NCI-H2196 treated with DMSO at 0.1 percent for 48 hours (cell line): ENCODE measurements around the gene FAM222A.

Source experiments
- DNase-seq: peaks from one replicate; lab custom pipeline; 2025; ENCODE audit not compliant: unreplicated experiment; lab: John Stamatoyannopoulos, UW

Gene FAM222A

GRCh38 chr12:109713187-109714070, at the start of gene FAM222A:
FAM222A (plus strand) TSS chr12:109713825; CDS start chr12:109744147, 30,322 bp downstream.
- peak; percentile 87 for DNase-seq

GRCh38 chr12:109664402-109664801, 49.2 kb upstream of the FAM222A start:
- no peak for DNase-seq

DNA sequence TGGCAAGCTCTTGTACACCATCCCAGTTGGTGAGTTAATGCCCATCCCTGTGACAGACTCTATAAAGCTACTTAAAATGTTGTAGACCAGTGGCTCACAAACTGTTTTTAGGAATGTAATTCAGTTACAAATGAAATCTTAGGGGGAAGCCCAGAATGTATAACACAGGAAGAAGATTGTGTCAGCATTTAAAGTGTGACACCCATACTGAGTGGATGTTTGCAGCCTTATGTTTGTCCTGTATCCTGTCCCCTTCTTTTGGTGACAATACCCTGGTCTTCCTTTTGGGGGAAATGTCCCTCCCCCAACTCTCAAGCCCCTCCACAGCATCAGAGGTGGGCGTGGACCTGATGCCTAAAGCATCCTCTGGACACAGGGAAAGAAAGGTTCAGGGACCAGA, 47.6 kb upstream of the FAM222A start:
- no peak for DNase-seq

GRCh38 chr12:109670731-109671130, 42.9 kb upstream of the FAM222A start:
- DNase-seq, result no peak

- DNase-seq, result no peak
These were observed 42.1 kb upstream of the FAM222A start for GRCh38 chr12:109671502-109671901.

DNA sequence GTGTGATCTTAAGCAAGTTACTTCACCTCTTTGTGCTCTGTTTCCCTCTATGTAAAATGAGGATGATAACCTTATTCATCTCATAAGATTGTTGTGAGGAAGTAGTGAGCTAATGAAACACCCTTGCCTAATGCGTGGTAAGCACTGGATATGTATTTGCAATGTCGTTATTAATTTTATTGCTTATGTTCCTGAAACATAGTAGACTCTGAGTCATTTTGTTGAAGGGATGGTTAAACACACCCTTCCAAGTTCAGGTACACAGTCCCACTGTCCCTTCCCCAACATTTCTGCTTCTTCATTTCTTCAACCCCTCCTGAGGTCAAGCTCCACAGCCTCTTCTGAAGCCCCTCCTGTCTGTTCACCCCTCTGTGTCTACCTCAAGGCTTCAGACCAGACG, 40.2 kb upstream of the FAM222A start:
- no peak for DNase-seq

GRCh38 chr12:109673884-109674283, 39.7 kb upstream of the FAM222A start:
- no peak for DNase-seq

- DNase-seq, result no peak
These were observed 38.2 kb upstream of the FAM222A start for GRCh38 chr12:109675411-109675810.

DNA sequence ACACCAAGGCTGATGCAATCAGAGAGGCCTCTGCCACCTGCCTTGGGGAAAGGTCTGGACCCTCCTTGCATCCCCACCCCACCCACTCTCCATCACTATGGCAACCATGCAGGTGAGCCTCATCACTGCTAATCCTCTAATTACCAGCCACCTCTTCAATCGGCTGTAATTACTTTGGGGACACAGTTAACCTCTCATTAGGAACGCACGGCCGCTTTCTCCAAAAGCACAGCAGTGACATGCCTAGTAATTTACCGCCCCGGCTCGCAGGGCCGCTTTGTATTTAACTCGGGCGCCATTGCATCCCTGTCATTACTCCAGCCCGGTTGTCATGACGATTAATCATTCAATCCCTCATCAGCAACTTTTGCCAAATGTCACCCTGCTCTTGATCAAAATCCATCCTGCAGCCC, 36.3 kb upstream of the FAM222A start:
- DNase-seq, result no peak

GRCh38 chr12:109678719-109679118, 34.9 kb upstream of the FAM222A start:
- DNase-seq, result no peak

- DNase-seq, result peak; percentile 16
These were observed 33.9 kb upstream of the FAM222A start for GRCh38 chr12:109679501-109680263.

- DNase-seq, result peak; percentile 34
These were observed 33.2 kb upstream of the FAM222A start for GRCh38 chr12:109680264-109681005.

DNA sequence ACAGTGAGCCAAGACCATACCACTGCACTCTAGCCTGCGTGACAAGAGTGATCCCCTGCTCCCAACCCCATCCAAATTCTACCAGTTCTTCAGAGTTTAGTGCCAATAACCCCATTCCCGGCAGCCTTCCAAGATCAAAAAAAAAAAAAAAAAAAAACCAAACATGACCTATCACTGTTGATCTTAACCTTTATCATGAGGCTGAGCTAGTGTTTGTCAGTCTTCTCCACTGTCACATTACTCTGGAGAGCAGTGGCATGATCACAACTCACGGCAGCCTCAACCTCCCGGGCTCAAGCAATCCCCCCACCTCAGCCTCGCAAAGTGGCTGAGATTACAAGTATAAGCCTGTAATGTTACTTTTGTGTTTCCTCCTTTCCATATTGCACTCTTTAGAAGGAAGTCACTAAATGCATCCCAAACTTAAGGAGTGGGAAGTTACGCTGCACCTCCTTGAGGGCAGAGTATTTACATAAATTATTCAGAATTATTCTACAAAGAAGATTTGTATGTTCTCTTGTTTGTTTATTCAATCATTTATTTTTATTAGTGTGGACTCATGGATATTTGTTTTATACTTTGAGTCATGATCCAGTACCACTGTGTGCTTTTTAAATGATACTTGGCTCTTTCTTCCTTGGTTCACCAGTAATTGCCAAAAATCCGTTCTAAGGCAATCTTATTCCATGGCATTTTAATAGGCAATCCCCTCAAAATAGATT, 31.5 kb upstream of the FAM222A start:
- DNase-seq, result no peak

GRCh38 chr12:109682708-109683060, 30.9 kb upstream of the FAM222A start:
- DNase-seq, result no peak

DNA sequence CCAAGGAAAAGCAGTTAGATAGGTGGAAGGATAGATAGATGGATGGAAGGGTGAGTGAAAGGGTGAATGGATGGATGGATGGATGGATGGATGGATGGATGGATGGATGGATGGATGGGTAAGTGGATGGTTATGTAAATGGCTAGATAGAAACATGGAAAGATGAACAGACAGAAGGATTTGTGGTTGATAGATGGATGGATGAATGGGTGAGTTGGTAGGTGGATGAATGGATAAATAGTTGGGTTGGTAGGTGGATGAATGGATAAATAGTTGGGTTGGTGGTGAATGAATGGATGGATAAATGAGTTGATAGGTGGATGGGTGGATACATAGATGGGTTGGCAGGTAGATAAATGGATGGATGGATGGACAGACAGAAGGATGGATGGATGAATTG, 30.3 kb upstream of the FAM222A start:
- DNase-seq, result no peak

DNA sequence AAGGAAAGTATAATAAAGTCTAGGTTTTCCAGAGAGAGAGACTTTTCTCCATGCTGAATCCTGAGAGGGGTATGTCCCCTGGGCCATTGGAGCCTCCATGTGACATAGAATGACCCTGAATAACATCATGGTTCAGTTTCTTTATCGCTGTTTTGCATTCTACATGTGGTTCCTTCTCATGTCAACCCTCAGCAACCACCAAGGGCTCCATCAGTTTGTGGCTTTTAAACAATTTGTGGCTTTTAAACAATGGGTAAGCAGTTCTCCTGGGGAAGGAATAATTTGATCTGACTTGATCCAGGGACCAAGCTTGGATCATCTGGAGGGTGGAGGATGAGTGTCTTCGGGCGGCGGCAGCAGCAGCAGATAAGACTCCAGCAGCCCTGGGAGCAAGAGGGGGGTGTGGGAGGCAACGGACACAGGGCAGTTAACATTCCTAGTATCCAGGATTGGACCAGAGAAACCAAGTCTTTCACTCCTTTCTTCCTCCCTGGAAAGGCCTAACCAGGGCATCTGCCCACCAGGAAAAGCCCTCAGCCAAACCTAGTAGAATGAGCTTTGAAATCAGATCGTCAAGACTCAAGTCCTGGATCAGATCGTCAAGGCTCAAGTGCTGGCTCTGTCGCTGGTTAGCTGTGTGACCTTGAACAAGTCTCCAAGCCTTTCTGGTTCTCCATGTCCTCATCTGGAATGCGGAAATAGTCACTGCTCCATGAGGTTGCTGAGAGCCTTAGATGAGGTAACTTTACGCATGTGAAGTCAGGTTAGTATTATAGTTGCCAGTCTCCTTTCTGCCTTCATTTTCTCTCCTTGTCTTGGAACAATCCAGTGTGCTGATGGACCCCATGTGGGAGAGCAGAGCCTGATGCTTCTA, 27.8 kb upstream of the FAM222A start:
- DNase-seq, result no peak

DNA sequence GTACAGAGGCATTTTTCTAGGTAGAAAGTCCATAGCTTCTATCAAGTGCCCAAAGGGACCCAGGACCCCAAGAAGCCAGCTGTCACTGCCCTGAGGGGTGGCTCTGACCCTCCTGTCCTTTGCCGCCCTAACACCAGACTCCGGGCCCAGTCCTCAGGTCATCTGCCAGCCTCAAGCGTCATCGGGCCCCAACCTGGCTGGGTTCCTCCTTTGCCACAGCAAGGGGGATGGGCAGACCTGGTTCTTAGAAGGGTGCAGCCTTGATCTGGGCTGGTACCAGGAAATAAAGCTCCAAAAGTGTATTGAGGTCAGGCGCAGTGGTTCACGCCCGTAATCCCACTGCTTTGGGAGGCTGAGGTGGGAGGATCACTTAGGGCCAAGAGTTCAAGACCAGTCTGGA, 27.1 kb upstream of the FAM222A start:
- DNase-seq, result no peak

DNA sequence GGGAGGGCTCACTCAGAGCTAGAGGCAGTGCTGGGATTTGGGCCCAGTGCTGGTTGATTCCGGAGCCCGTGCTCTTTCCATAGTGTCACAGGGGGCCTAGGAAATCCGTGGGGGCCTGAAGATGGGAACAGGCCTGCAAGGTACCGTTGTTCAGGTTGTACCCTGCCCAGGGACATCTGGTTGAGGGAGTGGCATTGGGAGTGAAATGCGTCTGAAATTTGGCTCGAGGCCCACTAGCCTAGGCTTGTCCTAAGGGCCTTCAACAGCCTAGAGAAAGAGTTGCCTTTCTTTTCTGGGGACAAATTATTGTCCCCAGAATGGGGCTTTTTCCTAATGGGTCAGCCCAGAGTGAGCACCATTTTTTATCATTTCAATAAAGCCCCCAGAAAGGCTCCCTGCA, 26.4 kb upstream of the FAM222A start:
- DNase-seq, result no peak

- no peak for DNase-seq
These were observed 24.2 kb upstream of the FAM222A start for GRCh38 chr12:109689426-109689825.

DNA sequence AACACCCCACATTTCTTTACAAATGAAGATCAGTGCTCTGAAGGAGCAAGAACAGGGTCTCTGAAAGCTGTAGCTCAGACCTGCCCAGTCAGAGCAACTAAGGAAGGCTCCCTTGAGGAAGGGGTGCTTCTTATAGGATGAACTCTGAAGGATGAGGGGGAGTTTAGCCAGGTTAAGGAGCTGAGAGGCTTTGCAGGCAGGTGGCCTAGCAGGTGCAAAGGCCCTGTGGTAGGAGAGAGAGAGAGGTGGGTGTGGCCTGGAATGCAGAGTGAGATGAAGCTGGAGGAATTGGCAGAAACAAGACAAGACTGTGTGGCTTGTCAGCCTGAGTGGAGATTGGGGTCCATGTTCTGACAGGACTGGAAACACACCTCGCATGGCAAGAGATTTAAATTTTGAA, 20.5 kb upstream of the FAM222A start:
- no peak for DNase-seq
